Measurements from ENCODE around the gene DCAF15.

Gene DCAF15

DNA sequence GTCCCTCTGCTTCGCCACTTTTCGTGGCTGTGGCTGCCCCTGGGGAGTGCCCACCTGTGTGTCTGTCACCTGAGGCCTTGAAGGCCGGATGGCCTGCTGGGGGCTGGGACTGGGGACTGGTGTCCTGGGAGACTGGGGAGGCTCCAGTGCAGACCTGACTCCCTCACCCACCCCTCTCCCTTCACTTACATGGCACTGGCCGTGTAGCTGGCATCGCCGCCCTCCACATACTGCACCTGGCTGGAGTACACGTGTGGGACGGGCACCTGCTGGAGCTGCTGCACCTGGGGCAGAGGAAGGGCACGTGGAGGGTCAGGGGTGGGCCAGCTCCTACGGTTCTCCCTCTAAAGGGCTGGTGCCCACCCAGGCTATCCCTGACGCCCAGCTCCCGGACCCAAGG, 25.5 kb downstream of the DCAF15 start:
- no peak for DNase-seq (ENCODE audit: low read depth)

DNA sequence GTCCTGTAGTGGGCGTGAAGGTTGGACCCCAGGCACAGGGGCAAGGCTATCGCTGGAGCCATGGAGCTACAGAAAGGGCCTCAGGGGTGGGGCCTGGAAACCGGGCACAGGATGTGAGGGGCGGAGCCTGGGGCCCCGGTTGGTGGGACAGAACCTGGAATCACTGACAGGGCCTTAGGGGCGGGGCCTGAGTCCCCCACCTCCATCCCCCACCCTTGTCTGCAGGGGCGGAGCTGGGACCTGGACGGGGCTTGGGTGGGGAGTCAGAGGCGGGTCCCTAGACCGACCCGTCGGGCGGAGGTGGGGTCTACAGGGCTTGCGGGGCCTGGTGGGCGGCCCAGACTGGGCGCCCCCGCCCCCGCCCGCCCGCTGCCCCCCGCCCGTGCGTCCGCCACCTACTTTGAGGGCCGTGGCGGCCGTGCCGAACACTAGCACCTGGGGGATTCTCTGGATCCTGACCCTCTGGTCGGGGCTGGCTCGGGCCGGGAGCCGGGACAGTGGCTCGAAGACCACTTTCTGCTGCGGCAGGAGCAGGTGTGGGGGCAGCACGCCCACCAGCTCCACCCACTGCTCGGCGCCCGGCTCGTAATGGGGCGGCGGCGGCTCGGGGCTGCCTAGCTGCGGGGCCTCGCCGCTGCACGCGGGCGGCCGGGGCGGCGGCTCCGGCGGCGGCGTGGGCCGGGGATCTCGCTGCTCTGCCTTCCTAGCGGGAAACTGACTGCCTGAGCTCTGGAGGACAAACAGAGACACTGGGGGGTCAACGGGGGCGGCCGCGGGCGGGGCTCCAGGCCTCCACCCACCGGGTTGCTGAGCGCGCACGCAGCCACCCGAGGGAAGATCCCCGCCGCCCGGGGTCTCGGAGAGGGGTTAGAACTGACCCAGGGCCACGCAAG, 26.3 kb downstream of the DCAF15 start:
- DNase-seq (ENCODE audit: low read depth), result no peak

DNA sequence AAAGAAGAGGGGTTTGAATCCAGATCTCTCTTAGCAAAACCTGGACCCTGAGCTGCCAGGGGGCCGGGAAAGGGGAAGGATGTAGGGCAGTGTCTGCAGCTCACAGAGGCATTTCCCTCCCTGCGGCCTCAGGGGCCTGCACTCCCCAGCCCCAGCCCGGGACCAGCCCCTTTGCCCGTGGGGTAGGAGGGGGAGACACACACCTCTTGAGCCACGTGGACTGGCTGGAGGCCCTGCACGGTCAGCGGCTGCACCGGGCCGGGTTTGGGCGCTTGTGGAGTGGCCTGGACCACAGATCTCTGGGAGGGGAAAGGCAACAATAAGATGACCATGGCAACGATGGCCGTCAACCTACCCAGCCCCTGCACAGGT, 26.9 kb downstream of the DCAF15 start:
- no peak for DNase-seq (ENCODE audit: low read depth)

DNA sequence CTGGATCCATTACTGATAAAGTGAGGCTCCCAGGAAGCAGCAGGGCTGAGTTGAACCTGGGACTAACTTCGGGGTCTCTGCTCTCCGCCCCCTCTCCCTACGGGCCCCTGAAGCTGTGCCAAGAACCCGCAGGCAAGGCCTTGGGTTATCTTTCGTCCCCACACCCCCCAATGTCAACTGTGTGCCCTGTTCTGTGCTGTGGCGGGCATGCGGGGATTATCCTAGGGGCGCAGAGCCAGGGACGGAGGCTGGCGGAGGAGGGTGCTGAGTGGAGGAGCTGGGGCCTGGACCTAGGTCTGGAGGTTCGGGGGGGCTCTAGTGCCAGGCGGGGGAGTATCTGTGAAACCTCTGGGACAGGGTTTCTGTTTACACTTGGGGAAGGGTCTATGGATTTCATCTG, 27.4 kb downstream of the DCAF15 start:
- no peak for DNase-seq (ENCODE audit: low read depth)

DNA sequence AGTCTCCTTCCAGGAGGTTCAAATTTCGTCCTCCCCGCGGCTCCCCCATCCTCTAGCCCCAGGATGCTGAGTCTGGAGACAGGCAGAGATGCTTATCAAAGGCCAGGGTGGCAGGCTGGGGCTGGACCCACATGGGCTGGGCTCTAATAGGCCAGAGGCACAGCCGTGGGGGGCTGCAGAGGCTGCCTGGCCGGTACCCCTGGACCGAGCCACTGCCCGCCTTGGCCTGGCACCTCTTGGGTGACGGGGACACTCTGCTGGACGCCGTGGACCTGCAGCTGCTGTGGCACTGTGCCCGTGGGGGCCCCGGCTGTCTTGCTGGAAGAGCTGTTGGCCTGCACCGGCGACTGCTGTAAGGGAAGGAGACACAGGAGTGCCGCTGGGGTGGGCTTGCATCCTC, 28.0 kb downstream of the DCAF15 start:
- DNase-seq (ENCODE audit: low read depth), result no peak

DNA sequence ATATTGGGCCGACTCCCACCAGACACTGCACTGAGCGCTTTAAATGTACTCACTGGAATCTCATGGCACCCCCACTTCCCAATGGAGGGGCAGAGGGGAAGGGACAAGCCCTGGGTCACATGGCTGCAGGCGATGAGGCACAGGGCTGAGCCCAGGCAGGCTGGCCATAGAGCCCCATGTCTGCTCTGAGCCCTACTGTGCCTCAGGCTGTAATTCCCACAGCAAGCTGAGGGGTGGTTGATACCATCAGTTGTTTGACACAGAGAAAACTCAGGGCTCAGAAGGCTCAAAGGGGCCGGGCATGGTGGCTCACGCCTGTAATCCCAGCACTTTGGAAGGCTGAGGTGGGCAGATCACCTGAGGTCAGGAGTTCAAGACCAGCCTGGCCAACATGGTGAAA, 28.7 kb downstream of the DCAF15 start:
- no peak for DNase-seq (ENCODE audit: low read depth)

DNA sequence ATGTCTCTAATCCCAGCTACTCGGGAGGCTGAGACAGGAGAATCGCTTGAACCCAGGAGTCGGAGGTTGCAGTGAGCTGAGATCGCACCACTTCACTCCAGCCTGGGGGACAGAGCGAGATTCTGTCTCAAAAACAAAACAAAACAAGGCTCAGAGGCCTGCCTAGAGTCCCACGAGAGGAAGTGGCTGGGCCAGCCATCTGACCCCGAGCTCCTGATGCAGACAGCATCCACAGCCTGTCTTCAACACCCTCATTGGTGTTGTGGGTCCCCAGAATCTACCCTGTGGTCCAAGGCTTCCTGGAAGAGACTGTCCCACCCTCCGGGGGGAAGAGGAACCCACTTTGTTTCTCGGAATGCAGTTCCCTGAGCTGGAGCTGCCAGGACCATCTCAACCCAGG, 29.2 kb downstream of the DCAF15 start:
- DNase-seq (ENCODE audit: low read depth), result no peak

DNA sequence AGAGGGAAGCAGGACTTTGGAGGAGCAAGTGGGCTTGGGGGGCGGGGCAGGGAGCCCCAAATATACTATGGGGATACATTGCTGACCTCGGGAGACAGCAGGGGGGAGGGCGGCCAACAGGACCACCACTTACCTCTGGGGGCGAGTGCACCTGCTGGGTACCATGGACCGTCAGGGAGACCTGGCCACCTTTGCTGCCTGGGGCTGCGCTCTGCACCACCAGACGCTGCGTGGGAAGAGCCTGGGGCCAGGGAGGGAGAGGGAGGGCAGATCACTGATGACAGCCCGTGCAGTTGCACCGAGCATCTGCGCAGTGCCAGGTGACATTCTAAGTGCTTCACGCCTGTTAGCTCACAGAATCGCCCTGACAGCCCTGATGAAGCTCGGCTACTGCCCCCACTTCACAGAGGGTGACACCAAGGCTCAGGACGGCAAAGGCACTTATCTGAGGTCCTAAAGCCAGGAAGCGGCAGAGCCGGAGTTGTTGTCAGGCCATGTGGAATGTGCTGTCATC, 29.7 kb downstream of the DCAF15 start:
- no peak for DNase-seq (ENCODE audit: low read depth)

DNA sequence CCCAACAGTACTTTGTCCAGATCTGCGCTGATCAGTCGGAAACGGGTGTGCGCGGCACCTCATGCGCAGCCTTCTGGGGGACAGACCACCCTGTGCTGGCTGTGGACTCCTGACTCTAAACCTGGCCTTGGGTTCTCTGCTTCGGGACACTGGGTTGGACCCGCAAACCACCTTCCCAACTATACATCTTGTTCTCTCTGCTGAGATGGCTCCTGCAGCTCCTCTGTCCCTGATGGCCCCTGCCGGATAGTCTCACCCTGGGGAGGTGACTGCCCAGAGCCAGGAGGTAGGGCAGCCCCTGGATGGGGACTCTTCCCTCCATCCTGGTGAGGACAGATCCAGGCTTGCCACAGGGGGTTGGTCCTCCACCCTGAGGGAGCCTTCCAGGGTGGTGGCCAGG, 30.5 kb downstream of the DCAF15 start:
- no peak for DNase-seq (ENCODE audit: low read depth)

DNA sequence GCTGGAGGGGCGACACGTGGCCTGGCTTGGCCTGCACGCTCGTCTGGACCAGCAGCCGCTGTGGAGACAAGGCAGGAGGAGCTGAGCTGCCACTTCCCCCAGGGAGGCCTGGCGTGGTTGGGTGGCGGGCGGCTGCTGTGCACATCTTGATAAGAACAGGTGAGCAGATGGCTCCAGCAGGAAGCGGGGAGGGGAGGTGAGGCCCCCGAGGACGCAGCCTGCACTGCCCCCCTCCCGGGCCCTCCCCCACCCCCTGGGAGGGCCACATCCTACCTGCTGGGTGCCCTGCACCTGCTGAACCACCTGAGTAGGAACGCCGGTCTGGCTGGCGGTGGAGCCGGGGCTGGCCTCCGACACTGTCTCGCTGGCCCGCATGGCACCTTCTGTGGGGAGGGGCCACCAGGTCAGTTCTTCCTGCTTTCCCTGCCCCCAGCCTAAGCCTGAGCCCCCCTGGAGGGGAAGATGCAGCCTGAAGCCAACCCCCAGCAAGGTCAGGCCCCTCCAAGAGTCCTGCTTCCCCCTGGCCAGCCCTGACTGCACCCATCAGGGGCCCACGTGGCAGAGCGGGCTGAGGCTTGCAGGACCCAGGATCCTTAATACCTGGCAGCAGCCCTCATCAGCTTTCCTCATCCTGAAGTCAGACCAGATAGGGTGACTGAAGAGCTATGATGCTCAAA, 31.0 kb downstream of the DCAF15 start:
- DNase-seq (ENCODE audit: low read depth), result no peak

DNA sequence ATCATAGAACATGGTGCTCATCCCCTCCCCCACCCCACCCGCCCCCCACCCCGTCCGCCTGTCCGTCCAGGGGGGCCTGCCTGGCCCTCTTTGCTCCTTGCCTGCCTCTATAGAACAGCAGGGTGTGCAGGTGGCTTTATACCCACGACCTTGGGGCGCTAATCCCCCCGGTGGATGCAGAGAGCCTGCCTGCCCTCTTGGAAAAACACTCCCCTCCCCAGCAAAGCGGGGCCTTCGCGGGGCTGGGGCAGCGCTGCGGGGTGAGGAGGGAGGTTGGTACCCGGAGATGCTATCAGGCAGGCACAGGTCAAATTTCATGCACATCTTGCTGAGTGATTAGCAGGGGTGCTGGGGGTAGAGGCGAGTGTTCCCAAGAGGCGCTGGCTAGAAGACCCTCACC, 31.9 kb downstream of the DCAF15 start:
- no peak for DNase-seq (ENCODE audit: low read depth)

DNA sequence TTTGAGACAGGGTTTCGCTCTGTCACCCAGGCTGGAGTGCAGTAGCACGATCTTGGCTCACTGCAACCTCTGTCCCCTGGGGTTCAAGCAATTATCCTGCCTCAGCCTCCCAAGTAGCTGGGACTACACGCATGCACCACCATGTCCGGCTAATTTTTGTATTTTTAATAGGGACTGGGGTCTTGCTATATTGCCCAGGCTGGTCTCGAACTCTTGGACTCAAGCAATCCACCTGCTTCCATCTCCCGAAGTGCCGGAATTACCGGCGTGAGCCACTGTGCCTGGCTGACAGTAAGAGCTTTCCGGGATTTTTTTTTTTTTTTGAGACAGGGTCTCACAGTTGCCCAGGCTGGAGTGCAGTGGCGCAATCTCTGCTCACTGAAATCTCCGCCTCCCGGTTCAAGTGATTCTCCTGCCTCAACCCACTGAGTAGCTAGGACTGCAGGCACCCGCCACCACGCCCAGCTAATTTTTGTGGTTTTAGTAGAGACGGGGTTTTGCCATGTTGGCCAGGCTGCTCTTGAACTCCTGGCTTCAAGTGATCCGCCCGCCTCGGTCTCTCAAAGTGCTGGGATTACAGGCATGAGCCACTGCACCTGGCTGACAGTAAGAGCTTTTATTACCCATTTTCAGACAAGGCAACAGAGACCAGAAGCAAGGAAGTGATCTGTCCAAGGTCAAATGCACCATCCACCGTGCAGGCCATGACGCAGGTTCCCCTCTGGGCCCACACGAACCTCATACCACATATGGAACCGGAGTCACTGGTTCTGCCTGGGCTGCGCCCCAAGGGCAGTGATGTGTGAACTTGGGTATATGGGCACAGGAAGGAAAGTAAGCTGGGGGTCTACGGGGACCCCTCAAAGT, 32.8 kb downstream of the DCAF15 start:
- no peak for DNase-seq (ENCODE audit: low read depth)

DNA sequence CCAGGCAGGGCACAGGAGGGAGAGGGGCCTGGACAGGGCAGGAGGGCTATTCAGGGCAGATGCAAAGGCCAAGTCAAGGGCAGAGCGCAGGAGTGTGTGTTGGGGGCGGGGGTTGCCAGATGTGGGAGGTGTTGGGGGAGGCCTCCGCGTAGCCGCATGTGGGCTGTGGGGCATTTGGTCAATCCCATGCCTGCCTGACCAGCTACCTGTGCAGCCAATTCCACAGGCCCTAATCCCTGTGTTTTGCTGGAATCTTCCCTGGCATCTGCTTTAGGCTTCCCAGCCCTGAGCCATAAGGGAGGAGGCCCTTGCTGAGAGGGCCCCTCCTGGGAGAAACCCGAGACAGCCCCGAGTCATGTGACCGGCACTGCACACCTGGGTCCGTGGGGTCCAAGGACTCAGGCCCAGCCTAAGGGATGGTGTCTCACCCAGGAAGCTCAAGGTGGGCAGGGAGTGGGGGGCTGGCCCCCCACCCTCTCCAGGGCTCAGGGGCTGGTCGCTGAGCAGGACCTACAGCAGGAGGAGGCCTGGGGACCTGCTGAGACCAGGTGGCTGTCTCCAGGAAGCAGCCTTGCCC, 33.5 kb downstream of the DCAF15 start:
- DNase-seq (ENCODE audit: low read depth), result no peak

DNA sequence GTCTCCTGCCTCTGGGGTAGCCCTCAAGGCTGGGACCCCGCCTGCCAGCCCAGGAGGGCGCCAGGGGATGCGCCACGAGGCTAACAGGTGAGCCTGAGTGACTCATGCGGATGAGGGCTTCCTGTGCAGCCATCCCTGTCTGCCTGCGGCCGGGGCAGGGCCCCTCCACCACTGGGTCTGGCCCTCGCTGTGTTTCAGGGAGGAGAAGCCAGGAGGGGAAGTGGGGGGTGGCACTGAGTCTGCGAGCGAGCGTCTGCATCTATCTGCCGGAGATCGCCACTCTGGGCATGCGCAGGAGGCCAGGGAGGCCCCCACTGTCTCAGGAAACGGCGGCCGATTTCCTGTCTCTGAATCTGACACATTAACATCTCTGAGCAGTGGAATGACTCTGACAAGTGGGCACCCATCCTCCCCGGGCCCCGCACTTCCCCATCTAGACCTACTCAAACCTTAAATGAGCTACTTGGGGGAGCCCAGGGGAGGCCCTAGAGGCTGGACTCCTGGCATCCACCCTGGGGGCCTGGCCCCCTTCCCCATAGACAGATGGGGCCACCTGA, 34.1 kb downstream of the DCAF15 start:
- no peak for DNase-seq (ENCODE audit: low read depth)

DNA sequence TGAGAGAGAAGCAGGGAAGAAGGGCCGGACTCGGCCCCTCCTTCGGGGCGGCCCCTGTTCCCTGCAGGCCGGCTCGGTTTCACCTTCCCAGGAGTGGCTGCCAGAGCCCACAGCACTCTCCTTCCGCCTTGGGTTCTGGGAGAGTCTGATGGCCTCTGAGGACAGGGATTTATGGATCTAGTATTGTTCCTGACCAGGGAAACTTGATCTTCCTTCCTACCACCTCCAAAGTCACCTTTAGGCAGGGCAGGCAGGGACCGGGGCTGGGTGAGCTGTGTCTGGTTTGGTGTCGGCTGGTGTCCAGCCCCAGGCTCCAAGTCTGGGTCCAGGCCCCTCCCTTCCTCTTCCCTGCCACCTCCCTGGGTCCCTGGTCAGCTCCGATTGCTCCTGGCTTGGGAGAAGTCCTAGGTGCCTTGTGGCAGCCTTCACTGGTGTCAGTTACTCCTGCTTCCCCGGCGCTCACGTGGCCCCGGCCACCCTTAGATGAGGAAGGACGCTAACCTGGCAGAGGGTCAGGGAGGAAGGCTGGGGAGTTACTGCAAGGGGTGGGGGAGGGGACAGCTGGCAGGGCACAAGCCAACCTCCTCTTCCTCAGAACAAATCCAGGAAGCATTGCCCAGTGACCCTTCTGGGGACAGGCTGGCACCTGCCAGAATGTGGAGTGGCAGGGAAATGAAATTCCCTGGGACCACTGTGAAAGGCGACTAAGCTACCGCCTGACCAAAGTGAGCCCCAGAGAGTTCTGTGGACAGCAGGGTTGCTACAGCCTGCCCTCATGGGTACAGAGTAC, 35.0 kb downstream of the DCAF15 start:
- no peak for DNase-seq (ENCODE audit: low read depth)

DNA sequence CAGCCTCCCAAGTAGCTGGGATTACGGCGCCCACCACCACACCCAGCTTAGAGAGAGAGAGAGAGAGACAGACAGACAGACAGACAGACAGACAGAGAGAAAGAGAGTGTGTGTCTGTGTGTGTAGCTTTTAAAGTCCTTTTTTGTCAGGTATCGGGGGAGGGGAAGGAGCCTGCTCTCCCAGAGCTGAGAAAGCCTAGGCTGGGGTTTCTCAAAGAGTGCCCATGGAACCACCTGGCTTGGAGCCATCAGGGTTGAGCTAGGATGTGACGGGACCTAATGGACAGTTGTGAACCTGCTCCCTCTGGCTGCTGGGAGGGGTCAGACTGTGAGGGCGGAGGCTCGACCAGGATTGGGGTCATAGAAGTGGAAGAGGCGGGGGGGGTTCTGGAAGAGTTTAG, 37.2 kb downstream of the DCAF15 start:
- DNase-seq (ENCODE audit: low read depth), result no peak

DNA sequence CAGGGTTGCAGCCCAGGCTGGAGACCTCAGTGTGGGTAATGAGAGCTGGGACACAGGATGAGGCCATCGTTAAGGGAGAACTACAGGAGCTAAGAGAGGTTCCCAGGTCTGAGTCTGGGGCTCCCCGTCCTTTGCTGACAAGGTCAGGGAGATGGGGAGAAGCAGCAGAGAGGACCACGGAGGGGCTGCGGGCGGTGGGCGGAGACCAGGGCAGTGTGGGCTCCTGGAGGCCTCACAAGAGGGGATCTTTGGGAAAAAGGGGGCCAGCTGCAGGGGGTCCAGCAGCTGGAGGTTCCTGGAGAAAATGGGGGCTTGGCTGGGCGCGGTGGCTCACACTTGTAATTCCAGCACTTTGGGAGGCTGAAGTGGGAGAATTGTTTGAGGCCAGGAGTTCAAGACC, 37.8 kb downstream of the DCAF15 start:
- no peak for DNase-seq (ENCODE audit: low read depth)

DNA sequence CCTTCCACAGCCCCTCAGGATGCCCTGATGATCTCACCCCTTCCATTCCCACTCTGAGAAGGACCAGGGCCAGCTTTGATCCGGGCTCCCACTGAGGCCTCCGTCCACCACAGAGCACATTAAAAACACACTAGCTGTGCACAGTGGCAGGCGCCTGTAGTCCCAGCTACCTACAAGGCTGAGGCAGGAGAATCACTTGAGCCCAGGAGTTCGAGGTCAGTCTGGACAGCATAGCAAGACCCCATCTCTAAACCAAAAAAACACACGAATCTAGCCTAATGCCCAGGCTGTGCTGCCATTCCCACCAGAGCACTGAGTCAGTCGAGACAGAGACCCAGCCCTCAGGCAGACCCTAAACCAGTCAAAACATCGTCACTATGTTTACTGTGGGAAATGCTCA, 39.7 kb downstream of the DCAF15 start:
- DNase-seq (ENCODE audit: low read depth), result no peak

DNA sequence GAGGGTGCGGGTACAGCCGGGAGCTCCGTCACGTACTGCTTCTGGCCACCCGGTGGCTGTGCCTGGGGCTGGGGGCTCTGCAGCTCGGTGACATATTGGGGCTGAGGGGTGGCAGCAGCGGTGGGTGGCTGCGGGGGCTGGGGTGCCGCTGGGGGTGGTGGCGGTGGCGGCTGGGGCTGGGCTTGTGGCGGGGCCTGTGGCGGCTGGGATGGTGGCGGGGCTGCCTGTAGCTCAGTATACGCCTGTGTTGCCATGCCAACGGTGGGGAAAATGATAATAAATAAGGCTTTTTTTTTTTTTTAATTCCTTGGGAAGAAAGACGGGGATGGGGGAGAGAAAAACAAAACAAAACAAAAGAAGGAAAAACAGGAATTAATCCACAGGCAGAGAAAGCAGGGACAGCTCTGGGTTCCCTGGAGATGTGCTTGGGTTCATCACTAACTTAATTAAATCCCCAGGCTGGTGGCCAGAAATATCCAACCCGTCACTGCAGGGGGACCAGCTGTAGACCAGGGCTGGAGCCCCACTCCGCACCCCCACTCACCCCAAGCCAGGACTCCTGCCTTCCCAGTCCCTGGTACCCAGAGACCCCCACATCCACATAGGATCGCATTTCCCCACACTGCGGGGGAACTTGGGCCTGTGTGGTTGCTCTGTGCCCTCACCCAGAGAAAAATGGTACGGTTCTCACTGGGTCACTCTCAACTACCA, 41.4 kb downstream of the DCAF15 start:
- DNase-seq (ENCODE audit: low read depth), result no peak

DNA sequence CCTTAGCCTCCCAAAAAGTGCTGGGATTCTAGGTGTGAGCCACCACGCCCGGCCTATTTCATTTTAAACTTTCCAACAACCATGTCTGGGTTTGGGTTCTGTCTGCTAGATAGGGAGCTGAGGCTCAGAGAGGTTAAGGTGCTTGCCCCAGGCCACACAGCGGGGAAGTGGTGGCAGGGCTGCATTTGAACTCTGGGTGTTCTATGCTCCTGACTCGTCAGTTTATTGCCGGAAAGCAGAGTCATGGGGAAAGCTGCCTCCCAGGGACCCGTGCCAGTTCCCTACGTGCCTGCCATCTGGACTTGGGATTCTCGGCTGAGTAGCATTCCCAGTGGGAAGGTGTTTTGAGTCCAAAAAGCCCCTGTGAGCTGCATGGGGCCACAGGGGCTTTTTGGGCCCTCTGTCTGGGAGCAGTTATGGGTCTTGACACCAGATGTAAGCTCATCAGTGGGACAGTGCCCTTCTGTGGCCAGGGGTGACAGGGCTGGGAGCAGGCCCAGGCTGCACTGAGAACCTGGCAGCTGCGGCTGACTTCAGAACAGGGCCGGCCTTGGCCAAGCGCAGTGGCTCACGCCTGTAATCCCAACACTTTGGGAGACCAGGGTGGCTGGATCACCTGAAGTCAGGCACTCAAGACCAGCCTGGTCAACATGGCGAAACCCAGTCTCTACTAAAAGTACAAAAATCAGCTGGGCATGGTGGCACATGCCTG, 42.9 kb downstream of the DCAF15 start:
- DNase-seq (ENCODE audit: low read depth), result no peak

All from HS-27A (cell line).